H9 (cell line): ENCODE measurements around the gene PRLH. TPM values are rescaled to one million over a fixed set of nuclear protein-coding genes. Genes with fewer than 3 reads are reported as not detected.

Experiments used
- DNase-seq: peaks from one replicate; pipeline ENCODE4 v3.0.0-alpha.2; 2017
- H2AFZ ChIP-seq: one replicate; pipeline ENCODE4 v1.6.1; 2013; ENCODE audit warnings: mild to moderate bottlenecking, low read length, control low read depth, moderate library complexity
- H2AK5ac ChIP-seq: 2 replicates; pipeline ENCODE4 v1.6.1; 2013; ENCODE audit warnings: low read length, control low read depth, mixed read lengths; ENCODE audit not compliant: insufficient read length
- H2BK120ac ChIP-seq: one replicate; pipeline ENCODE4 v1.6.1; 2013; ENCODE audit warnings: low read depth, mild to moderate bottlenecking, low read length, control low read depth, inconsistent platforms; ENCODE audit not compliant: poor library complexity, severe bottlenecking
- H2BK12ac ChIP-seq: 2 replicates; pipeline ENCODE4 v1.6.1; 2013; ENCODE audit warnings: low read length, control low read depth, mixed read lengths, low read depth; ENCODE audit not compliant: insufficient read length
- H2BK15ac ChIP-seq: 2 replicates; pipeline ENCODE4 v1.6.1; 2013; ENCODE audit warnings: low read depth, low read length, control low read depth
- H2BK20ac ChIP-seq: one replicate; pipeline ENCODE4 v1.6.1; 2013; ENCODE audit warnings: low read depth, mild to moderate bottlenecking, low read length, control low read depth, inconsistent platforms; ENCODE audit not compliant: poor library complexity, severe bottlenecking
- H2BK5ac ChIP-seq: 2 replicates; pipeline ENCODE4 v1.6.1; 2013; ENCODE audit warnings: low read length, control low read depth, mixed read lengths; ENCODE audit not compliant: insufficient read length
- H3K14ac ChIP-seq: 2 replicates; pipeline ENCODE4 v1.6.1; 2013; ENCODE audit warnings: low read length, control low read depth; ENCODE audit not compliant: insufficient read depth
- H3K18ac ChIP-seq: 2 replicates; pipeline ENCODE4 v1.6.1; 2013; ENCODE audit warnings: low read depth, mild to moderate bottlenecking, mixed read lengths, low read length, control low read depth; ENCODE audit not compliant: insufficient read length
- H3K23ac ChIP-seq: 2 replicates; pipeline ENCODE4 v1.6.1; 2013; ENCODE audit warnings: low read length, control low read depth, mixed read lengths, low read depth; ENCODE audit not compliant: insufficient read length
- H3K23me2 ChIP-seq: 2 replicates; pipeline ENCODE4 v1.6.1; 2013; ENCODE audit warnings: low read depth, mild to moderate bottlenecking, mixed read lengths, low read length, control low read depth; ENCODE audit not compliant: insufficient read length, poor library complexity, severe bottlenecking
- H3K27ac ChIP-seq: 2 replicates; pipeline ENCODE4 v1.5.1; 2013; ENCODE audit warnings: low read length, control low read depth, mixed read lengths, low read depth; ENCODE audit not compliant: insufficient read length
- H3K27me3 ChIP-seq: 2 replicates; pipeline ENCODE4 v1.6.1; 2013; ENCODE audit warnings: low read length, control low read depth, inconsistent platforms; ENCODE audit not compliant: insufficient read depth
- H3K4ac ChIP-seq: 2 replicates; pipeline ENCODE4 v1.6.1; 2013; ENCODE audit warnings: low read depth, mild to moderate bottlenecking, control low read depth, inconsistent platforms, low read length, moderate library complexity
- H3K4me1 ChIP-seq: 2 replicates; pipeline ENCODE4 v1.6.1; 2013; ENCODE audit warnings: low read length, control low read depth, inconsistent platforms; ENCODE audit not compliant: insufficient read depth
- H3K4me2 ChIP-seq: 2 replicates; pipeline ENCODE4 v1.6.1; 2013; ENCODE audit warnings: low read length, control low read depth, mixed read lengths; ENCODE audit not compliant: insufficient read length, insufficient read depth
- H3K56ac ChIP-seq: 2 replicates; pipeline ENCODE4 v1.6.1; 2013; ENCODE audit warnings: low read depth, mild to moderate bottlenecking, mixed read lengths, low read length, control low read depth; ENCODE audit not compliant: insufficient read length
- H3K79me1 ChIP-seq: 2 replicates; pipeline ENCODE4 v1.6.1; 2013; ENCODE audit warnings: low read depth, mild to moderate bottlenecking, moderate library complexity, low read length, control low read depth, inconsistent platforms; ENCODE audit not compliant: insufficient read depth, poor library complexity, severe bottlenecking
- H3K79me2 ChIP-seq: 2 replicates; pipeline ENCODE4 v1.6.1; 2013; ENCODE audit warnings: low read length, control low read depth, inconsistent platforms; ENCODE audit not compliant: insufficient read depth
- H3K9ac ChIP-seq: 2 replicates; pipeline ENCODE4 v1.6.1; 2013; ENCODE audit warnings: low read length, control low read depth, mixed read lengths; ENCODE audit not compliant: insufficient read length; ENCODE audit errors: extremely low read depth
- H3K9me3 ChIP-seq: one replicate; pipeline ENCODE4 v1.6.1; 2013; ENCODE audit warnings: low read depth, low read length, inconsistent platforms; ENCODE audit not compliant: control insufficient read depth
- H3T11ph ChIP-seq: one replicate; pipeline ENCODE4 v1.6.1; 2013; ENCODE audit warnings: mild to moderate bottlenecking, low read length, control low read depth, inconsistent platforms
- H4K20me1 ChIP-seq: one replicate; pipeline ENCODE4 v1.6.1; 2013; ENCODE audit not compliant: control insufficient read depth, insufficient read length, insufficient read depth
- H4K5ac ChIP-seq: 2 replicates; pipeline ENCODE4 v1.6.1; 2013; ENCODE audit warnings: low read depth, mild to moderate bottlenecking, mixed read lengths, low read length, control low read depth; ENCODE audit not compliant: insufficient read length
- H4K8ac ChIP-seq: replicated peaks from 2 replicates; pipeline ENCODE4 v1.6.1; 2013; ENCODE audit warnings: low read length, control low read depth, mixed read lengths, low read depth; ENCODE audit not compliant: insufficient read length
- H4K91ac ChIP-seq: 2 replicates; pipeline ENCODE4 v1.6.1; 2013; ENCODE audit warnings: low read depth, mild to moderate bottlenecking, moderate library complexity, mixed read lengths, low read length, control low read depth; ENCODE audit not compliant: insufficient read length
- H3K27ac Mint-ChIP-seq, 3 experiments: 2 replicates in 2 of 3; 3 replicates in 1 of 3; pipeline ENCODE4 v1.8.0; 2020 to 2021; ENCODE audit warnings: mixed read lengths in 3 of 3, mild to moderate bottlenecking in 1 of 3, moderate library complexity in 1 of 3
- H3K27me3 Mint-ChIP-seq: 2 replicates; pipeline ENCODE4 v1.8.0; 2021; ENCODE audit warnings: low read depth, mild to moderate bottlenecking, moderate library complexity, mixed read lengths
- H3K36me3 Mint-ChIP-seq, 3 experiments: 2 replicates in 2 of 3; 3 replicates in 1 of 3; pipeline ENCODE4 v1.8.0; 2020 to 2021; ENCODE audit warnings: low read depth in 3 of 3, mixed read lengths in 3 of 3; ENCODE audit not compliant: insufficient read depth in 1 of 3
- H3K4me1 Mint-ChIP-seq, 2 experiments: 2 replicates each; pipeline ENCODE4 v1.8.0; 2020; ENCODE audit warnings: mixed read lengths in 2 of 2
- H3K4me3 Mint-ChIP-seq, 2 experiments: 2 replicates in 1 of 2; 3 replicates in 1 of 2; pipeline ENCODE4 v1.8.0; 2020 to 2021; ENCODE audit warnings: mild to moderate bottlenecking in 2 of 2, mixed read lengths in 2 of 2, moderate library complexity in 1 of 2
- H3K9me3 Mint-ChIP-seq, 2 experiments: 2 replicates in 1 of 2; 3 replicates in 1 of 2; pipeline ENCODE4 v1.8.0; 2020; ENCODE audit warnings: mild to moderate bottlenecking in 2 of 2, mixed read lengths in 2 of 2, moderate library complexity in 1 of 2
- WGBS: extraction: QIAGEN DNeasy Blood & Tissue Kit; methylation state at CpG from one replicate; pipeline ENCODE4 v1.1.7; 2013; ENCODE audit warnings: missing lambda C conversion rate, low lambda C conversion rate, mixed read lengths; ENCODE audit not compliant: insufficient read length; ENCODE audit errors: extremely low coverage; 5-methylcytosine and 5-hydroxymethylcytosine counted together
- total RNA-seq: library from RNA; stranded (reverse); gene quantifications from 2 replicates; pipeline ENCODE4 v1.2.1, GENCODE V29; 2021
- TF ChIP-seq, protein P1 (sequence below): fragments of 200-600 bp; sonication (generic); conservative IDR thresholded peaks from 3 replicates; pipeline ENCODE4 v1.8.0; 2021; ENCODE audit warnings: antibody characterized with exemption, mild to moderate bottlenecking

PRLH gene
- total RNA-seq, 1 experiment from 2014 or later = not detected

DNA sequence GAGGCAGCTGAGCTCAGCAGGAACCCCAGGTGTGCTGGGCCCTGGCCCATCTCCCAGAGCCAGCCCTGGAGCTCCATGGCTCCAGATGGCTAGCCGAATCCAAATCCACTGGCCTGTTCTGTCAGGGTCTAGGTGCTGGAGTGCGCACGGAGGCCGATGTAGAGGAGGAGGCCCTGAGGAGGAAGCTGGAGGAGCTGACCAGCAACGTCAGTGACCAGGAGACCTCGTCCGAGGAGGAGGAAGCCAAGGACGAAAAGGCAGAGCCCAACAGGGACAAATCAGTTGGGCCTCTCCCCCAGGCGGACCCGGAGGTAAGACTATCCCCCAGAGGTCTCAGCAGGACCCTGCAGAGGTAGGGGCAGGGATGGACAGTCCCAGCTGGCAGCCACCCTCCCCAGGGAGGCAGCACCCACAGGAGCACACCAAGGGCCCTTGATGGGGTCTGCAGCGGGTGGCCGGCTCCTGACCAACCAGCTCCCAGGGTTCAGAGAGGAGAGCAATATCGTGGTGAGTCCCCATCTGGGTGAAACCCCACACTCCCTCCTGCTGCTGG, 26.1 kb upstream of the PRLH start:
- Histone ChIP-seq H4K20me1 (no peaks in the 10 kb centered on the region), H3K27ac (no peak overlapping the region), H3K79me1 (no peaks in the 10 kb centered on the region), H2BK120ac (no peak overlapping the region), H3K18ac (no peak overlapping the region), H3K79me2 (no peaks in the 10 kb centered on the region), H3K23ac (no peak overlapping the region), H3K4ac (no peak overlapping the region), H3K27me3 (no peaks in the 10 kb centered on the region), H2BK15ac (no peak overlapping the region), H3K14ac (no peak overlapping the region), H3K23me2 (peaks cover under 1% of the 10 kb centered on the region), H3K56ac (no peak overlapping the region), H2BK20ac (no peak overlapping the region), H4K5ac (no peak overlapping the region), H3K4me2 (no peak overlapping the region), H4K91ac (no peak overlapping the region), H2AK5ac (no peak overlapping the region), H3T11ph (no peak overlapping the region), H2AFZ (no peak overlapping the region), H2BK12ac (no peak overlapping the region), H3K9me3 (no peaks in the 10 kb centered on the region), H3K9ac (no peak overlapping the region), H4K8ac (no peak overlapping the region), H2BK5ac (no peak overlapping the region), H3K4me1 (no peaks in the 10 kb centered on the region)
- peaks cover 0 to 3% of the 10 kb centered on the region in 2 experiments; a peak in 2 of 5 replicates for H3K9me3 Mint-ChIP-seq
- no peaks in the 10 kb centered on the region; a peak in 1 of 7 replicates for H3K36me3 Mint-ChIP-seq
- TF ChIP-seq, protein P1, sequence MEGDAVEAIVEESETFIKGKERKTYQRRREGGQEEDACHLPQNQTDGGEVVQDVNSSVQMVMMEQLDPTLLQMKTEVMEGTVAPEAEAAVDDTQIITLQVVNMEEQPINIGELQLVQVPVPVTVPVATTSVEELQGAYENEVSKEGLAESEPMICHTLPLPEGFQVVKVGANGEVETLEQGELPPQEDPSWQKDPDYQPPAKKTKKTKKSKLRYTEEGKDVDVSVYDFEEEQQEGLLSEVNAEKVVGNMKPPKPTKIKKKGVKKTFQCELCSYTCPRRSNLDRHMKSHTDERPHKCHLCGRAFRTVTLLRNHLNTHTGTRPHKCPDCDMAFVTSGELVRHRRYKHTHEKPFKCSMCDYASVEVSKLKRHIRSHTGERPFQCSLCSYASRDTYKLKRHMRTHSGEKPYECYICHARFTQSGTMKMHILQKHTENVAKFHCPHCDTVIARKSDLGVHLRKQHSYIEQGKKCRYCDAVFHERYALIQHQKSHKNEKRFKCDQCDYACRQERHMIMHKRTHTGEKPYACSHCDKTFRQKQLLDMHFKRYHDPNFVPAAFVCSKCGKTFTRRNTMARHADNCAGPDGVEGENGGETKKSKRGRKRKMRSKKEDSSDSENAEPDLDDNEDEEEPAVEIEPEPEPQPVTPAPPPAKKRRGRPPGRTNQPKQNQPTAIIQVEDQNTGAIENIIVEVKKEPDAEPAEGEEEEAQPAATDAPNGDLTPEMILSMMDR = no peak
- H3K27me3 Mint-ChIP-seq = peaks cover 2% of the 10 kb centered on the region
- WGBS = no CpG with 5 or more reads among the region's 13 CpGs
- H3K4me1 Mint-ChIP-seq = peaks cover 3 to 6% of the 10 kb centered on the region in 2 experiments; a peak in 1 of 4 replicates
- DNase-seq = no peak
- no peak overlapping the region for H3K27ac Mint-ChIP-seq
- no peak overlapping the region for H3K4me3 Mint-ChIP-seq
